HUES6 (cell line): ENCODE measurements around the gene ZBTB5.

ENCODE experiments used
- H3K27ac ChIP-seq: 2 replicates; pipeline ENCODE4 v1.7.0; 2013; ENCODE audit warnings: low read depth, mild to moderate bottlenecking, low read length, inconsistent platforms
- H3K27me3 ChIP-seq: 2 replicates; pipeline ENCODE4 v1.6.1; 2013; ENCODE audit warnings: low read length; ENCODE audit not compliant: control insufficient read depth, insufficient read depth
- H3K36me3 ChIP-seq: 2 replicates; pipeline ENCODE4 v1.6.1; 2013; ENCODE audit warnings: low read length; ENCODE audit not compliant: control insufficient read depth, insufficient read depth
- H3K4me1 ChIP-seq: 2 replicates; pipeline ENCODE4 v1.6.1; 2013; ENCODE audit warnings: low read length; ENCODE audit not compliant: control insufficient read depth, insufficient read depth
- H3K4me3 ChIP-seq: 2 replicates; pipeline ENCODE4 v1.5.1; 2013; ENCODE audit warnings: low read depth, low read length
- H3K9ac ChIP-seq: one replicate; pipeline ENCODE4 v1.6.1; 2013; ENCODE audit warnings: mild to moderate bottlenecking, low read length
- H3K9me3 ChIP-seq: 2 replicates; pipeline ENCODE4 v1.6.1; 2013; ENCODE audit warnings: low read depth, low read length; ENCODE audit not compliant: control insufficient read depth, insufficient read depth

ZBTB5 gene

DNA sequence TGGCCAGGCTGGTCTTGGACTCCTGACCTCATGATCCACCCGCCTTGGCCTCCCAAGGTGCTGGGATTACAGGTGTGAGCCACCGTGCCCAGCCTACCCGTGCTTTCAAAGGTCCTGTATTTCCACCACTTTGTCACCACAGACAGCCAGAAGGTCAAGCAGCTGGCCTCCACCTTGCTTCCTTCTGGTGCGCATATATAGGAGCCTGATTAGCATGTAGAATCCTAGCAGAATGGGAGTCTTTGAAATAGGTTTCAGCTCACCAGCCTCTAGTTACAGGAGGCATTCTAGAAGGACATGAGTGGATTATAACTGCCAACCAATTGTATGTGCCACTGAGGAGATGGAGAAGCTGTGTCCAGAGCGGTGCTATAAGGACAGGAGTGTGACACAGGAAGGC lies 39.4 kb upstream of the ZBTB5 start:
- Histone ChIP-seq H3K4me3 (no peak overlapping the region), H3K9me3 (no peaks in the 10 kb centered on the region), H3K4me1 (no peaks in the 10 kb centered on the region), H3K9ac (no peak overlapping the region), H3K27me3 (no peaks in the 10 kb centered on the region), H3K36me3 (peaks cover 67% of the 10 kb centered on the region), H3K27ac (no peak overlapping the region)

DNA sequence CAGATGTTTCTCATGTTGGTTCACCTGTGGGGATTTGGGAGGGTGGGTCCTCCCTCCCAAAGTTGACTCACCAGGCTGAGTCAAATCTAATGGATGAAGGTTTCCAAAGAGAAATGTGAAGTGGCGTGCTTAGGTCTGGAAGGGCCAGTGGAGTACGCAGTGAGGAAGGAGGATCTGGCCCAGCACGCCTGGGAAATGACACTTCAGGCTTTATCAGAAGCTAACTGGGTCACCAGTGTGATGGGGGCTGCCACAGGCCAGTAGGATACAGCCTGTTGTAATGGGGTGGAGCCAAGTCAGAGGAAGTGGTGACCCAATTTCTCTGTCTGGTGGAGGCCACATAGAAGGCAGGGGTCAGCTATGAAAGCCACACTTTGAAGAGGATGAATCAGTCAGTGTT lies 38.5 kb upstream of the ZBTB5 start:
- Histone ChIP-seq H3K4me3 (no peak overlapping the region), H3K36me3 (peaks cover 75% of the 10 kb centered on the region), H3K9ac (no peak overlapping the region), H3K27me3 (no peaks in the 10 kb centered on the region), H3K9me3 (no peaks in the 10 kb centered on the region), H3K4me1 (no peaks in the 10 kb centered on the region), H3K27ac (no peak overlapping the region)

DNA sequence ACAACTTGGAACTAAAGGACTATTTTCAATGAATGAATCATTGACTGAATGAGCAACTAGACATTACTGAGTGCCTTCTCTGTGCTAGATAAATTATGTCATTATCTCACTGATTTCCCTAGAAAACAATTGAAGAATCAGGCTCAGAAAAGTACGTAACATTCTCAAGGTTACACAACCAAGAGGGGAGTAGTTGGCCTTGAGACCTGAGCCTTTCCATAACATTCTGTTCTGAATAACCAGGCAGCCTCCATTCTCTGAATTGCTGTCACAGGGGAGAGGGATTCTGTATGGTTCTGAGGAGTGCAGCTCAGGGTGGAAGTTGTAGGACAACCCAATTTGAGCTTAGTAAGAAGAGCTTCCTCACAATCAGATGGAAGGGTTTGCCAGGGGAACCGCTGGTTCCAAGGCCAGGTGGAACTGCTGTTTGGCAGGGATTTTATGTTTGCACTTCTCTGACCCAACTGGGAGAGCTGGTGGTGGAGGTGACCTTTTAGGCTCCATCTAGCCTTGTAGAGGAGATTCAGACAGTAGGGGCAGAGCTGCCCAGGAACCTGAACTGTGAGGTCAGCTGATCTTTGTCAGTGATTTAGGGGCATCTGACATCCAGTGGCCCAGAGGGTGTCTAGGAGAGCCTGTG lies 36.8 kb upstream of the ZBTB5 start:
- no peak overlapping the region for H3K4me3 ChIP-seq
- H3K9ac ChIP-seq = no peak overlapping the region
- H3K36me3 ChIP-seq = peaks cover 79% of the 10 kb centered on the region
- H3K27me3 ChIP-seq = no peaks in the 10 kb centered on the region
- H3K27ac ChIP-seq = no peak overlapping the region
- no peaks in the 10 kb centered on the region for H3K4me1 ChIP-seq
- H3K9me3 ChIP-seq = no peaks in the 10 kb centered on the region

DNA sequence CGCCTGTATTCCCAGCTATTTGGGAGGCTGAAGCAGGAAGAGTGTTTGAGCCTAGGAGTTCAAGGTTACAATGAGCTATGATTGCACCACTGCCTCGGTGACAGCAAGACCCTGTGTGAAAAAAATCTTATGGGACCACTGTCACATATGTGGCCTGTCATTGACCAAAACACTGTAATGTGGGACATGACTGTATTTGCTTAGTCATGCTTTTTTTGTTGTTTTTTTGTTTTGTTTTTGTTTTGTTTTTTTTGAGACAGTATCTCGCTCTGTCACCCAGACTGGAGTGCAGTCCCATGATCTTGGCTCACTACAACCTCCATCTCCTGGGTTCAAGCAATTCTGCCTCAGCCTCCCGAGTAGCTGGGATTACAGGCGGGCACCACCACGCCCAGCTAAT lies 34.0 kb upstream of the ZBTB5 start:
- H3K27me3 ChIP-seq = no peaks in the 10 kb centered on the region

DNA sequence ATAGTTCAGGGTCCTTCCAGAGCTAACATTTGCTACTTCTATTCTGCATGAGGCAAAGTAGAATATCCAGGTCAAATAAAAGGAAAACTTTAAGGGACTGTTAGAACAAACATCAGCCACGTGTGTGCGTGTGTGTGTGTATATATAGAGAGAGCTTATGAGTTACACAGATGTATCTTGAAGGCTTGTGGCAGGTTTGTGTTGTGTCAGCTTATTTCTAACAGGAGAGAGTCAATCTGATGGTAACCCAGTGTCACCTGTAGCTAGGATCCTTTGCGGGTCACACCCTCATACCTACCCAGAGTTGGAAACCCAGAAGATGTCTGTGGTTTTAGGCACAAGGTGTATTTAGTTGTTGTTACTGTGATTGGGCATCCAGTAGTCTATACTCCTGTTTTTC lies 33.2 kb upstream of the ZBTB5 start:
- H3K9ac ChIP-seq = no peak overlapping the region
- H3K27me3 ChIP-seq = no peaks in the 10 kb centered on the region
- H3K4me1 ChIP-seq = no peaks in the 10 kb centered on the region
- H3K27ac ChIP-seq = no peak overlapping the region
- no peaks in the 10 kb centered on the region for H3K9me3 ChIP-seq
- H3K36me3 ChIP-seq = peaks cover 89% of the 10 kb centered on the region
- H3K4me3 ChIP-seq = no peak overlapping the region

More for the DNA sequence above, 34.0 kb upstream of the ZBTB5 start:
- Histone ChIP-seq H3K27ac (no peak overlapping the region), H3K36me3 (peaks cover 88% of the 10 kb centered on the region), H3K9me3 (no peaks in the 10 kb centered on the region), H3K4me1 (no peaks in the 10 kb centered on the region), H3K4me3 (no peak overlapping the region), H3K9ac (no peak overlapping the region)

DNA sequence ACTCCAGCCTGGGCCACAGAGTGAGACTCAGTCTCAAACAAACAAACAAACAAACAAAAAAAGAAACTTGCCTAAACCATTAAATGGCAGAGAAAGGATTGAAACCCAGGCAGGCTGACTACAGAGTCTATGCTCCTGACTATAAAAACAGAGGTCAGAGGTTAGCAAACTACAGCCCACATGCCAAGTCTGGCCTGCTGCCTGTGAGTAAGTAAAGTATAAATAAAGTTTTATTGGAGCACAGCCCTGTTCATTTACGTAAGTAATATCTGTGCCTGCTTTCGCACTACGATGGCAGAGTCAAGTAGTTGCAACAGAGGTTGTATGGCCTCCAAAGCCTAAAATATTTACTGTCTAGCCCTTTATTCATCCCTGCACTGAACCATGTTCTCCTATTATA lies 32.1 kb upstream of the ZBTB5 start:
- Histone ChIP-seq H3K4me3 (no peak overlapping the region), H3K27me3 (no peaks in the 10 kb centered on the region), H3K9me3 (no peaks in the 10 kb centered on the region), H3K9ac (no peak overlapping the region), H3K36me3 (peaks cover 89% of the 10 kb centered on the region), H3K4me1 (no peaks in the 10 kb centered on the region), H3K27ac (no peak overlapping the region)

DNA sequence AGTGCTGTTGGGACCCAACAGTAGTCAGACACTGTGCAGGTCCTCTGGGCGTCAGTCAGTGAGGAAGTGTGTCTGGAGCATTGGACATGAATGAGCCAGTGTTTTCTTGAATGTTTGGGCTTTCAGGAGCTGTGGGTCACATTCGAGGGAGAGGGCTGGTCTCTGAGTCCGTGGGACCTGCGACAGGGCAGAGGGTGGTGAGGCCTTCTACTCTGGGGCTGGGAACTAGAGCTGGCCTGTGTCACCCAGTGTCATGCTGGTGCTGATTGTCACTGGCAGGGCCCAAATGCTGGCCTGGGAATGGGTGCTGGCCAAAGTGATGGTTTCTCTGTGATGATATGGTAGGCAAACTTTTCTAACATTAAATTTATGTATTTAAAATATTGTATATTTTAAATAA lies 30.8 kb upstream of the ZBTB5 start:
- H3K27ac ChIP-seq = no peak overlapping the region
- H3K9me3 ChIP-seq = no peaks in the 10 kb centered on the region
- H3K36me3 ChIP-seq = peaks cover 88% of the 10 kb centered on the region
- no peak overlapping the region for H3K4me3 ChIP-seq
- H3K27me3 ChIP-seq = no peaks in the 10 kb centered on the region
- H3K4me1 ChIP-seq = no peaks in the 10 kb centered on the region
- no peak overlapping the region for H3K9ac ChIP-seq

DNA sequence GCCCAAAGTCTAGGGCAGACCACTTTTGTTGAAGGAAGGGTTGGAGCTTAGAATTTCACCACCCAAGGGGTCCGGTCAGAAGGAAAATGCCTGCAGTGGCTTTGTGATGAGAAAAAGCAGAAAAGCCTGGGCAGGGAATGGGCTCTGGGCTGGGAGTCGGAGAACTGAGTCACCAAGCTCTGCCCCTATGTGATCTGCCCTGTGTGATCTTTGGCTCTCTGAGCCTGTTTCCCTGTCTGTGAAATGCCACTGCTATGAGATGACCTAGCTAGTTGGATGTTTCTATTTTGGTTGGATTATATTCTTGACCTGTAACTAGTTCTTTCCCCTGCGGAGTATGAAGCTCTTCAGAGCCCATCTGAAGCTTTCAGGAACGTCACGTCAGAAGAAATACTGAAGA lies 30.3 kb upstream of the ZBTB5 start:
- Histone ChIP-seq H3K9me3 (no peaks in the 10 kb centered on the region), H3K4me1 (no peaks in the 10 kb centered on the region), H3K27ac (no peak overlapping the region), H3K36me3 (peaks cover 88% of the 10 kb centered on the region), H3K27me3 (no peaks in the 10 kb centered on the region), H3K4me3 (no peak overlapping the region), H3K9ac (no peak overlapping the region)

DNA sequence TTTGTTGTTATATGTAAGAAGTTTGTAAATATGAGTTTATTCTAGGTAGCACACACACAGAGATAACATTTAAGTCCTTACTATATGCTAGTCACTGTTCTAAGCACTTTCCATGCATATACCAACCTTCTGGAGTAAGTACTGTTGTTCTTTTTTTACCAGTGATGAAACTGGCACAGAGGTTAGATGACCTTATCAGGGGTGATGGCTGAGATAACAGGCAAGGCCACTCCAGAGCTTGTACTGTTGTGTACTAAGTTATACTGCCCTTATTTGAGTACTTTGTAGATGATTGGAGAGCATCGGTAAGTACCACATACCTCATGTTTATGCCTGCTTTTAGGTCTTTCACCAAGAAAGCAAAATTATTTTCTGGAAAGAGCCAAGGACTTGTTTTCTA lies 26.7 kb upstream of the ZBTB5 start:
- no peak overlapping the region for H3K9ac ChIP-seq
- no peak overlapping the region for H3K27ac ChIP-seq
- no peaks in the 10 kb centered on the region for H3K27me3 ChIP-seq
- peaks cover 88% of the 10 kb centered on the region for H3K36me3 ChIP-seq
- H3K4me3 ChIP-seq = no peak overlapping the region
- H3K4me1 ChIP-seq = 0 out of 2 replicates have a peak, but pooled peaks cover 2% of the 10 kb centered on the region
- H3K9me3 ChIP-seq = no peaks in the 10 kb centered on the region

DNA sequence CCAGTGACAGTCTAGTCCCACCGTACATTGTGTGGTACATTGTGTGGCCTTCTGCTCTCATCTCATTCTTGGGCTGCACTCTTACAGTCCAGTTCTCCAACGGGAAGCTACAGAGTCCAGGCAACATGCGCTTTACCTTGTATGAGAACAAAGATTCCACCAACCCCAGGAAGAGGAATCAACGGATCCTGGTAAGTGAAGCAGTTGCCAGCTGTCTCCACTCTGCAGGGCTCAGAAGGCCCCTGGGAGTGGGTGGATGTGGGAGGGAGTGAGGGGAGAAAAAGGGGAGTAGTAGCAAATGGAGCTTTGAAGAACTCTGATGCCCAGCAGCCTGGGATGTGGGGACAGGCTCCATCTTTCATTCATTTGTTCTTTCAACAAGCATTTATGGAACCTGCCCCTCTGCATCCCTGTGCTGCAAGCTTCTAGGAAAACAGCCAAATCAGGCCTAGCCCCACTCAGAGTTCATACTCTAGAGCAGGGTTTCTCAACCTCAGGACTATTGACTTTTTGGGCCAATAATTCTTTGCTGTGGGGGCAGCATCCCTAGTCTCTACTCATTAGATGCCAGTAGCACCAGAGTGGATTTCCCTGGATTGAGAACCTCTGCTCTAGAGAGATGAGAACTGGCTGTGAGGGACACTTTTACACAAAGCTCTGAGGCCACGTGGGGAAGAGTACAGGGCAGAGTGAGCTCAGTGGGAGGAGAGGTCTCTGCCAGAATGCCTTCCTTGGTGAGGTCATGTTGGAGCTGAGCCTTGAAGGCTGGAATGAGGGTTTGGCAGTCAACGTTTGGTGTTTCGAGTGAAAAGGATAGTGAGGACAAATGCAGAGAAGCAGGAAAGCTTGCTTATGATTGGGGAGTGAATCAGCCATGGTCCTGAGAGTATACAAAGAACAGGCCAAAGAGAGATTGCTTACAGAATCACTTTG lies 21.6 kb upstream of the ZBTB5 start:
- peaks cover 41% of the 10 kb centered on the region for H3K36me3 ChIP-seq

DNA sequence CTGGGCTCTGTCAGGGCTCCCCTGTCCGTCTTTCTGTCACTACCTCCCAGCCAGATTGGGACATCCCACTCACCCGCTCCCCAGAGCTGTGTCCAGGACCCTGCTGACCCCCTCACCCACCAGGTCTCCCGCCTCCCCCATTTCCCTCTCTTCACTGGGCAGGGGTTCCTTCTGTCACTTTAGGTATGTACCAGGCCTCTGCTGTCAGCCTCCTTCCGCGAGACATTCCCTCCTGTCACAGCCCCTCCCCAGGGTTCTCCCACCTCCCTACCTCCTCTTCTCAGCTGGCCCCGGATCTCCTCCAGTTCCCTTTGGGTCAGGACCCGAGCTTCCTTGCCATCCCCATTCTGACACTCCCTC lies 21.0 kb upstream of the ZBTB5 start:
- Histone ChIP-seq H3K4me1 (peaks cover 18% of the 10 kb centered on the region; the same call in 1 of the 2 replicates), H3K27ac (no peak overlapping the region), H3K9ac (peak overlapping the region; percentile 79), H3K4me3 (peak overlapping the region; percentile 90), H3K27me3 (no peaks in the 10 kb centered on the region), H3K36me3 (peaks cover 36% of the 10 kb centered on the region), H3K9me3 (no peaks in the 10 kb centered on the region)

More for the DNA sequence above, 21.6 kb upstream of the ZBTB5 start:
- peak overlapping the region; percentile 79 for H3K9ac ChIP-seq
- no peaks in the 10 kb centered on the region for H3K27me3 ChIP-seq
- H3K27ac ChIP-seq = no peak overlapping the region
- H3K4me1 ChIP-seq = peaks cover 13% of the 10 kb centered on the region; the same call in 1 of the 2 replicates
- no peaks in the 10 kb centered on the region for H3K9me3 ChIP-seq
- peak overlapping the region; percentile 90 for H3K4me3 ChIP-seq
